Activated CD4-positive, alpha-beta T cell treated with anti-CD3 and anti-CD28 coated beads for 4 hours (primary cell): ENCODE data around the gene OR51L1.
"Not testable (repeated sequence)": the region's sequence is repeated elsewhere in the genome, so short reads cannot be mapped to it uniquely, and the experiment has no call there.

Source experiments
- DNase-seq, 2 donors: peaks; one replicate each; pipeline ENCODE4 v3.0.0-alpha.2; 2020

The OR51L1 gene, protein sequence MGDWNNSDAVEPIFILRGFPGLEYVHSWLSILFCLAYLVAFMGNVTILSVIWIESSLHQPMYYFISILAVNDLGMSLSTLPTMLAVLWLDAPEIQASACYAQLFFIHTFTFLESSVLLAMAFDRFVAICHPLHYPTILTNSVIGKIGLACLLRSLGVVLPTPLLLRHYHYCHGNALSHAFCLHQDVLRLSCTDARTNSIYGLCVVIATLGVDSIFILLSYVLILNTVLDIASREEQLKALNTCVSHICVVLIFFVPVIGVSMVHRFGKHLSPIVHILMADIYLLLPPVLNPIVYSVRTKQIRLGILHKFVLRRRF

DNA sequence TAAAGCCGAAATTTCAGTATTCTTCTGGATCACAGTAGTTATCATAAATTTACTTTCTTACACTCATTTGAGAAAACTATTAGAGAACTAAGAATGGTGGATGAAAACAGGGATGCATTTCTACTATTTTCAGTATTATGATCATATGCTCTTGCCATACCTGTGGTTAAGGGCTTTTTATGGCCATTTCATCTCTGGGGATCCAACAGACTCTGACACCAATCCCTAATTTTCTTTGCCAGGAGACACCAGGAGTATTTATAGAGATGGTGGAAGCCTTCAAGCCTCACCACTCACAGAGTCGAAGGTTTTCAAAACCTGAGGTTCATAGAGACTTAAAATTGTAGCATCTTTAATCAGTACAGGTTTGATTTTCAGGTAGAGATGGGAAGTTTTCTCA is at the start of gene OR51L1:
TSS of gene OR51L1 (plus strand) at position 301 of the 400 bp plus-strand sequence. CDS start 4,132 bp downstream, outside the sequence.
- no peak for DNase-seq

DNA sequence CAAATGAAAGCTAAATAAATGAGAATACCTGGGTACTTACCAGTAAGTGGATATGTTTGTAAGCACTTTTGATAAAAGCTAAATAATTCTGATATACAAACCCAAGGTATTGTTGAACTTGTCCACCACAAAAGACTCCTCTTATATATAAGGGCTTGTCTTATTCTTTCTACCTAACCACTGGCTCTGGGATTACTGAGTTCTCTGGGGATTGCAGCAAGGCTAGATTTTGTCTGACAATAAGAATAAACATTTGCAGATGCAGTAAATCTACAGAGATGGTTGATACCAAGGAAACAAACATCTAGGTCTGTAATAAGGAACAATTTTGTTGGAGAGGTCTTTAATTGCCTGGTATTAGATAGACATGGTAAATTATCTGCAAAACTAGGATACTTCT is 47.1 kb upstream of the OR51L1 start, which contains the start of gene OR51A4:
TSS of gene OR51A4 (minus strand) at position 101 of the 400 bp plus-strand sequence. CDS start 505 bp downstream, outside the sequence.
- no peak for DNase-seq

DNA sequence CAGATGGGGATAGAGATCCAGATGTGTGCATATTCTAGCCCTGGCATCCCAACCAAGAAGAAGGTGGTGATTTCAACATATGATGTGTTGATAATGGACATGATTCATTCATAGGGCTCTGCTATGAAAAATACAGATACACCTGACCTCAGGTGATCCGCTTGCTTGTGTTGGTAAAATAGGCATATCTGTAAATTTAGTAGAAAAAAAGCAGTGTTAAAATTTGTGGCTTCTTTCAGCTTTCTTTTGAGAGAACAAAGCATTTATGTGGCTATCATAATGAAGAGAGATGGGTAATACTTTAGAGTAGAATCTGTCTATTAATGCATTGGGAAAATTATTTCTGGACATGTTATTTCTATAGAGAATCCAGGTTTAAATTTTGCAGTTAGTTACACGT is 39.0 kb upstream of the OR51L1 start, which contains the start of gene OR51A2:
TSS of gene OR51A2 (minus strand) at position 101 of the 400 bp plus-strand sequence. CDS start at position 101, 0 bp downstream.
- not testable (repeated sequence) for DNase-seq

DNA sequence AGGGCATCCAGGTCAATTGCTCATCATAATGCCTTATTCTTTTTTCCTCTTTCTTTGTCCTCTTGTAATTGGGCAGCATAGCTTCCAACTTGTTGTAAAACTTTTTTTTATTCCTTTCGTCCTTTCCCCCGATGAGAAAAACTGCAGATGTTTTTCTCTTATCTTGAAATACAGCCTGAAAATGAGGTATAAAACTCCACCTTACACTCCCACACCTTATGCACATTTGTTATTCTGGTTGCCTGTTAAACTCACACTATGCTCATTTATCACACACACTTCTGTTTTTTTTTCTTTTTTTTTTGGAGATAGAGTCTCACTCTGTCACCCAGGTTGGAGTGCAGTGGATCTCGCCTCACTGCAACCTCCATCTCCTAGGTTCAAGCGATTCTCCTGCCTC is 37.3 kb upstream of the OR51L1 start:
- DNase-seq, result no peak

DNA sequence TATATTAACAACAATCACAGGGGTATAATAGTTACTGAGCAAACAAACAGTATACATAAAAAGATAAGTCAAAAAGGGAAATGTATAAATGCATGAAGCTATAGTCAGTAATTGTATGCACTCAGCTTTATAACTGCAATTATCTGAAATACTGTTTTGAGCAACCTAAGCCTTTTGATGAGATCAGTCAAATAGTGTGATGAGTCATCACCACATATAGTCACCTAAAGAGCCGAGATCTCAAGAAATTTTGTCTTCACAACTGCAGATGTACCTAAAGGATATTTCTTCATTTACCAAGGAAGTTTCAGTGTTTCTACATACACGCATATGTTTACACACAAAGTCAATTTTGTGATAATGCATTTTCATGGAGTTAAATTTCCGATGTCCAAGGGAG is 33.8 kb upstream of the OR51L1 start:
- DNase-seq, result no peak

DNA sequence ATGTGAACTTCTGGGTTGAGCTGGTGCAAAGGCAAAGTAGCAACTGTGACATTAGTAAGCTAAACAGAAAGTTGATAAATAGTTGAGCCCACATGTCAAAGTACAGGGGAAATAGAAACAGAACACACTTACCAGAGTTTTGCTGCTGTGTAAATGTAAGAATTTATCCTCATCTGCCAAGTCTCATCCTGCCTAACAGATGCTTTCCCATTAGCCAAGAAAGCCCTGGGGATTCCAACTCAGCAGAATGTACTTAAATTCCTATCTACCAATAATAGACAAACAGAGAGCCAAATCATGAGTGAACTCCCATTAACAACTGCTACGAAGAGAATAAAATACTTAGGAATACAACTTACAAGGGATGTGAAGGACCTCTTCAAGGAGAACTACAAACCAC is 31.8 kb upstream of the OR51L1 start:
- no peak for DNase-seq

DNA sequence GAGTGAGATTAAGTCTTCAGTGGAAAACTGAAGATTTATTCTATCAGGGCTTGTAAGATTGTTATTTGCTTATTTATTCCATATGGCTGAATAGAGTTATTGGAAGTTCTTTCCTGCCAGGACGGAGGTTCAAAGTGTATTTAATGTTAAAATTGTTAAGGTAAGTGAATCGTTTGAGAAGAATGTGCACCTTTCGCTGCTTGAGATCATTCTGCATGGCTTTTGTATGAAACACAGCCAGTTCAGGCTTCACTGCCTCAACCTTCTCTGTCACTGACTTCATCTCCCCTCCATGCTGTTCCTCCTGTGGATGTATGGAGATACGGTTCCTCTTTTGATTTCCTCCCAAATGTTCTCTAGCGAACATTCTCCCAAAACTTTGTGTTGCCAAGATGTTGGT is 19.2 kb upstream of the OR51L1 start:
- DNase-seq, result no peak

DNA sequence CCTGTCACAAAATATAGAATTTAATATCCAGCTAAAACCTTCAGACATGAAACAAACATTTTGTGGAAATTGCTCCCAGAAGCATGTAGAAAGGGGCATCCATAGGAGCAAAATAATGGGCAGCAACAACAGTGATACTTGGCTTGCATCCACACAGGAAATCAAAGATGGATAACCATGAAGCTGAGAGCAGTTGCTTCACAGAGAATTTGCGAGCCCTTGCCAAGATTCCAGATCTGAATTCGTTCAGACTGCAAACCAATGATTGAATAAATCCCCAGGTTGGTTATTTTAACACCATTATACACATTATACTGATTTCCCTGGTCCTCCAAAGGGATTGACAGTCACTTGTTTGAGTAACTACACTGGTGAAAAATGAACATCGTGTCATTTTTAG is 15.6 kb upstream of the OR51L1 start:
- no peak for DNase-seq

DNA sequence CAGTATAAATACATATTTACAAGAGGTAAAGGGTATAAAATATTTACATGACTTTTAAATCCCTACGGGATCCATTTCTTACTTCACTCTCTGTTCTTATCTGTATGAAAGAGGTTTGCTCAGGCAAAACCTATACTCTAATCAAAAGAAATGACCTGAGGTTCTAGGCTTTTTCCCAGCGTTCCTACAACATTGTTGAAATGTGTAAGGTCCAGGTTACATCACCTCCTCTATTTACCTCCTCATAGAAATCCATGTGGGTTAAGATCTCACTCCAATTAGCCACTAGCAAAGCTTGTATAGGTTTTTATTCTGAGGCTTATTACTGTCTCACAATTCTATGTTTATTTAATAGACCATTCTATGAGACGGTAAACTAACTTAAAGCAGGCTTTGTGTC is 12.0 kb upstream of the OR51L1 start:
- DNase-seq, result no peak

DNA sequence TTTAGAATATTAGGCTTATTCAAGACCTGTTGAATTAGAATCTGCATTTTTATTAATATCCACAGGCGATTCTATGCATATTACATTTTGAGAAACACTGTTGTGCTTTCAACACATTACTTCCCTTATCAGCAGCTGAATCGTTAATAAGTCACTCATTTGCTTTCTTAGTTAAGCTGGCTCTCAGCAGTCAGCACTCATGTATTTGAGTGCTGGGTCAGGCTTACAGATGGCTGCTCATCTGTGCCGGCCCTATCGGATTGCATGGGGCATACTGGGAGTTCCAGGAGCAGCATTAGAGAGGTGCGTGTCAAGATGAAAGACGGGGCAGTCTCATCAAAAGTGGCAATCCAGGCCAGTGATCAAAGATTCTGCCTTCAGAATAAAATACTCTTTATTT is 10.8 kb upstream of the OR51L1 start:
- DNase-seq, result no peak

DNA sequence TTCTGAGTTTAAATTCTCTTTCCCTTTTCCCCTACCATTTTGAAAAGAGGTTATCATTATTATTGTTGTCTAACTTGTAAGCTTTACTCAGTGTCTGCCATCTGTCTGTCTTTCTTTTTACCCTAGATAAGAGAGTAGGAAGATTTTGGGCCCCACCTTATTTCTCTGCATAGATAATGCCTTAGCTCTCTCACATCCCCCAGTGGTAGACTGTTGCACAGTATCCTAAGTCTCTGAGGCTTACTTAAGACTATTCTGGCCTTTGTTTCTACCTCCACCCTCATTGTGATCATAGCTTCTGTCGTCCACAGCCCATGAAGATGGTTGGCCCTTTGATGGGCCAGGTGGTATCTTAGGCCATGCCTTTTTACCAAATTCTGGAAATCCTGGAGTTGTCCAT is 3.6 kb upstream of the OR51L1 start:
- DNase-seq, result no peak

DNA sequence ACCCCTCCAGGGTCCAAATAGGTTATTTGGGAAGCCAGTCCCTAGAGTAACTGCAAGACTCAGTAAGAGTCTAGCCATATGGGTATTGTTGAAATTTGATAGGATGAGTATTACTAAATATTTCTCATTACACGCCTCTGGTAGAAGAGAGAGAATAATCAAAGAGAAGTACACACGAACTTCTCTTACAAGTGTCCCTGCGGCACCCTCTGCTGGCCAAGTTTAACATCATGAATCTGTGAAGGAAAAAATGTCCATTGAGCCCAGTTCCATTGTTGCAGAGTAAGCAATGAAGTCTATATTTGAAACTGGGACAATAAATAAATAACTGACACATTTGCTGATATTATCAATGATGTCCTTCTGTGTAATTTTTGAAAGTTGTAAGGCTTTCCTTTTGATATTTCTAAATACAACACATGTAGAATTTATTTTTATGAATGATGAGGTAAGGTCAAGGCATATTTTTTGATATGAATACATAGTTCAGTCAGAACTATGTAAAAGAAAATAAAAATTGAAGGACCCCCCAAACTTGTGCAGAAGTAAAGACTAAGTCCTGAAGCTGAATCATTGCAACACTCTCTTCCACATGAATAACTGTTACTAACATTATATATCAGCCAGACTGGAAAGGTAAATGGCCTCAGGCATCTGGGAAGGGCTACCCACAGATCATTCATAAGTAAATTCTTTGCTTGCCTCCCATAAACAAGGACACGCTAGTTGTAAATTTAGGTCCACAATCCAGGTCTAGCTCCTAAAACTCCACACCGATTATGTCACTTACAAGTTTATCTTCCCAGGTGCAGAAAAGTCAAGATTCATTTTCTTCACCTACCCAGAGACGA is 10.0 kb downstream of the OR51L1 start:
- DNase-seq, result no peak

DNA sequence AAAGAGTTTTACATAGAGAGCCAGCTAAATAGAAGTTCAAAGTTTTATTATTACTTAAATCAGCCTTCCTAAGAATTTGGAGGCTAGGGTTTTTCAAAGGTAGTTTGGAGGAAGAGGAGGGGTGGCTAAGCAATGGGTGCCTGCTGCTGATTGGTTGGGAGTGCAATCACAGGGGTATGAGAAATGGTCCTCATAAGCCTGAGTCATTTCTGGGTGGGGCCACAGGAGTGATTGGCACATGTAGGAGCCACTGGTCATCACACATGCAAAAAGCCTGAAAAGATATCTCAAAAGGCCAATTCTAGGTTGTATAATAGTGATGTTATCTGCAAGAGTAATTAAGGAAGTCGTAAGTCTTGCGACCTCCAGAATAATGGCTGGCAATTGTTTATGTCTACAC is 12.9 kb downstream of the OR51L1 start:
- no peak for DNase-seq

DNA sequence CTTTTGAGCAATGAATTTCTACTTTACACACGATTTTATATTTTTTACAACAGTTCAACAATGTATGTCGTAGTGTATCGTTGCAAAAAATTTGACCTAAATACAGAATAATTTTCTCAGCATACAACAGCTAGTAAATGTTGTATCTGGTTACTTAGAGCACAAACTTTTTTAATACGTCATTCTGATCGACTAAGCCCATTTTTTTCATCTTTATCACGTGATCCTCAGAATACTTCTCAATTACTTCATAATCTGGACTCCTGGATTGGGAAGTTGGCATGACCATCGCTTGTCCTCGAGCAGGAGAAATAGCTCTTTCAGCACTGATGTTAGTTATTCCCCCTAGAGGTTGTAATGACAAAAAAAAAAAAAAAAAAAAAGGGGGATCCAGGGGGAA is 16.6 kb downstream of the OR51L1 start:
- no peak for DNase-seq

DNA sequence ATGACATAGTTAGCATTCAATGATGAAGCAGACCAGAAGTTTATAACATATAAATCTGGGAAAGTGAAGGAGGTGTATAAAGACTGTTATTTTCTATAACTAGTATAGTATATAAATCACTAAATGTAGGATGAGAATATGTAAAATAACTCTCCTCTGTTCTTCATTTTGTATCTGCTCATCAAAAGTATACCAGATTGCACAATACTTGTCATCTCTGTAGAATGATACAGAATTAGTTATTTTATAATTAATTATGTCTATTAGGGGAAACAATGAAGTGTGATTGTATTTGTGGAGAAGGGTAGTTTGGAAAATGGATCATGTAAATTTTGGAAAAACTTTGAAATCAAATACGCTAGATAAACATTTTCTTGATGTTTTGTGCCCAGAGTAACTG is 18.4 kb downstream of the OR51L1 start:
- DNase-seq, result no peak

DNA sequence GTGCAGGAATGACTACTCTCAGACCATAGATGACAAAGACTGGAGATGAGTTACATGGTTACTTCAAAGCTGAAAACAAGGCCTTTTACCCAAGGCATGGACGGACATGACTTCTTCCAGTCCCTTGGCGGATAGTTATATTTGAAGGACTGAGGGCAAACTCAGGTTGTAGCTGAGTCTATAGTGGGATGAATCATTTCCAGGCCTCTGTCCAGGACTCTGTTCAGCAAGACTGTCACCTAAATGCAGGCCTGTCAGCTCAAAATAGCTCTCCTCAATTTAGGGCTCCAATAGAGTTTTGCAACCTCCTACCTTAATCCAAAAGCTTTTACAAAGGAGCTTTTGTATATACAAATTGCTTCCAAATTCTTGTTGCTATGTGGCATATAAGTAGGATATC is 27.3 kb downstream of the OR51L1 start:
- no peak for DNase-seq

DNA sequence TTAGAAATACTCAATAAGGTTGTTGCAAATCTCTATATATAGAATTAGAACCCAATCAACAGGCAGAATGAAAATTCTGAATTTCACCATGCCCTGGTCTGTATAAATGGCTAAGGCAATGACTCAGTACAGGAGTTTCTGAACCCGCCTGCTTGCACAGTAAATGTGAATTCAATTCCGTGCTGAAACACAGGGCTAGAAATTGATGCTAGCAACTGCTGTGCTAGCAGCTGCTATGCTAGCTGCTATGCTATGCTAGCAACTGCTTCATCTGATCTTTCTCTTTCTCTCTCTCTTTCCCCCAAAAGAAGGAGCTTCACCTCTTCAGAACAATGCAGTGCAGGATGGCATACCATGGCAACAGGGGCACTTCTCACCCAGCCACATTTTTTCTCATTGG is 42.0 kb downstream of the OR51L1 start:
- no peak for DNase-seq

DNA sequence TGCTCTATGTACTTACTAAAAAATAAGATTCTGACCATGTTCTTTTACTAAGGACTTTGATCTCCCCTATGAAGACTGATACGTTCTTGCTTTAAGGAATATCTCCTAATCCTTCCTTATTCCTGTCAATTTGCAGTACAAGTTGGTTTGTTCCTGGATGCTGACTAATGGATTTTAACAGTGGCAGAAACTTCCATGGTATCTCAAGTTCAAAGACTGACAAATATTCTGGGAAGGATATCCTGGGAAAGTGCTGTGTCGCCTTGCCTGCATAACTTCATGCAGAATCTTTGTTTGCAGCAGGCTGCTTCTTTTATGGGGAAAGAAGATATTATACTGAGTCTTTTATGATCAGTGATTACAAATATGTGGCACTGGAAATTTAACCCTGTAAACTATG is 43.3 kb downstream of the OR51L1 start:
- no peak for DNase-seq

DNA sequence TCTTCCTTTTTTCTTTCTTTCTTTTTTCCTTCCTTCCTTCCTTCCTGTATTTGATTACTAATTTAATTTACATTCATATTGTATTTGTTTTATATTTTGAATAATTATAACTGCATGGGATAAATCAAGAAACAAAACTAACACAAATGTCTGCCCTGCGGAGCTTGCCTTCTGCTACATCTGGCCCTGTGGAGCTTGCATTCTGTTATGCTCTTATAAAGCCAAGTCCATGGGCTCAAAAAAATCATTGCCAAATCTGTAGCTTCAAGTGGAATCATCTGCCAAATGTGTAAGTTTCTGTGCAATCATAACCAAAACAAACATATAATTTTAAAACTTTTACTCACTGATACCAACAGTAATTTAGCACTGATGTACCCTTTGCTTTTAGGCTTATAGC is 43.7 kb downstream of the OR51L1 start:
- no peak for DNase-seq

DNA sequence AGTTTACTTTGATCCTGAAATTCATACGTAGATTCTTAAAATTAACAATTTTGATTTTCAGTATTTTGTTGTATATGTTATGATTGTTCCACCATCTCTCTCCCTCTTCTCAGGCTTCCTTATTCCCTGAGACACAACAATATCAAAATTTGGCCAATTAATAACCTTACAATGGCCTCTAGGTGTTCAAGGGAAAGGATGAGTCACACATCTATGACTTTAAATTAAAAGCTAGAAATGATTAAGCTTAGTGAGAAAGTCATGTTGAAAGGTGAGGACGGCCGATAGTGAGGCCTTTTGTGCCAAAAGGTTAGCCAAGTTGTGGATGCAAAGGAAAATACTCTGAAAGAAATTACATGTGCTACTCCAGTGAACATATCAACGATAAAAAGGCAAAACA is 46.2 kb downstream of the OR51L1 start:
- no peak for DNase-seq

DNA sequence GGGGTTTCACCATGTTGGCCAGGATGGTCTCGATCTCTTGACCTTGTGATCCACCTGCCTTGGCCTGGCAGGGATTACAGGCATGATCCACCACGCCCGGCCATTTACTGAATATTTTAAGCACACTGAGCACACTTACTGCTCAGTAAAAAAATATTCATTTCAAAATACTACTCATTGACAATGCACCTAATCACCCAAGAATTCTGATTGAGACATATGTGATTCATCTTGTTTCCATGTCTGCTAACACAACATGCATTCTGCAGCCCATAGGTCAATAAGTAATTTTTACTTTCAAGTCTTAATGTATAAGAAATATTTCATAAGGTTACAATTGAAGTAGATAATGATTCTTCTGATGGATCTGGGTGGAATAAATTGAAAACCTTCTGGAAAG is 47.4 kb downstream of the OR51L1 start:
- DNase-seq, result no peak

DNA sequence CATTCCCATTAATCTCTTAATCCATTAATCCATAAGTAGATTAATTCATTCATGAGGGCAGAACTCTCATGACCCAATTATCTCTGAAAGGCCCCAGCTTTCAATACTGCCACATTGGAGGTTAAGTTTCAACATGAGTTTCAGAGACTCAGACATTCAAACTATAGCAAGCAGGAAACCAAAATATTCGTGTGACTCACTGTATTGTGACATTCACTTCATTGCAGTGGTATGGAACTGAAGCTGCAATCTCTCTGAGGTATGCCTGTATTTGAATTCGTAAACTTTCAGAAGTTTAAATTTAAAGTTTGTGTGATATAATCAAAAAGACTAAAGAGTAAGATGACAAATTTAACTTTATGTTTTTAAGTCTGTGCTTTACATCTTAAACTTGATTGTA is 48.7 kb downstream of the OR51L1 start:
- DNase-seq, result no peak

DNA sequence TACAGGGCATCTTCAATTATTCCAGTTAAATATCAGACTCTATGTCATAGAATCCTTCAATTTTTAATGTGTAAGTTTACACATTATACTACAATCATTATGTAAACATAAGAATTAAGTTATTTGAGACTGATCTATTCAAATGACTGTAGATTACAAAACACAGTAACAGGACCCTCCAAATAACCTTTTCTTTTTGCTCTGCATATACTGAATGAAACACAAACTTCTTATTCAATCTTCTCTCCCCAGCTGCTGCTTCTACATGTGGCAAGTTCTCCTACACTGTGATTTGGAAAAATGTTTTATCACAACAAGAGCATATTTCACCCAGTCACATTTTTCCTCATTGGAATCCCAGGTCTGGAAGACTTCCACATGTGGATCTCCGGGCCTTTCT is 51.6 kb downstream of the OR51L1 start, which contains the start of gene OR52J3:
TSS of gene OR52J3 (plus strand) at position 301 of the 400 bp plus-strand sequence. CDS start at position 301, 0 bp downstream.
- no peak for DNase-seq

DNA sequence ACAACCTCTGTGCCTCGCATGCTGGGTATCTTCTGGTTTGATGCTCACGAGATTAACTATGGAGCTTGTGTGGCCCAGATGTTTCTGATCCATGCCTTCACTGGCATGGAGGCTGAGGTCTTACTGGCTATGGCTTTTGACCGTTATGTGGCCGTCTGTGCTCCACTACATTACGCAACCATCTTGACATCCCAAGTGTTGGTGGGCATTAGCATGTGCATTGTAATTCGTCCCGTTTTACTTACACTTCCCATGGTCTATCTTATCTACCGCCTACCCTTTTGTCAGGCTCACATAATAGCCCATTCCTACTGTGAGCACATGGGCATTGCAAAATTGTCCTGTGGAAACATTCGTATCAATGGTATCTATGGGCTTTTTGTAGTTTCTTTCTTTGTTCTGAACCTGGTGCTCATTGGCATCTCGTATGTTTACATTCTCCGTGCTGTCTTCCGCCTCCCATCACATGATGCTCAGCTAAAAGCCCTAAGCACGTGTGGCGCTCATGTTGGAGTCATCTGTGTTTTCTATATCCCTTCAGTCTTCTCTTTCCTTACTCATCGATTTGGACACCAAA is 52.2 kb downstream of the OR51L1 start:
- no peak for DNase-seq
